HG03196 (cell line): ENCODE measurements around the gene SLC5A12.

Source experiments
- ATAC-seq: cut with Tn5 transposase; IDR thresholded peaks from one replicate; pipeline ENCODE4 v1.9.1; 2021; ENCODE audit not compliant: unreplicated experiment

The SLC5A12 gene

DNA sequence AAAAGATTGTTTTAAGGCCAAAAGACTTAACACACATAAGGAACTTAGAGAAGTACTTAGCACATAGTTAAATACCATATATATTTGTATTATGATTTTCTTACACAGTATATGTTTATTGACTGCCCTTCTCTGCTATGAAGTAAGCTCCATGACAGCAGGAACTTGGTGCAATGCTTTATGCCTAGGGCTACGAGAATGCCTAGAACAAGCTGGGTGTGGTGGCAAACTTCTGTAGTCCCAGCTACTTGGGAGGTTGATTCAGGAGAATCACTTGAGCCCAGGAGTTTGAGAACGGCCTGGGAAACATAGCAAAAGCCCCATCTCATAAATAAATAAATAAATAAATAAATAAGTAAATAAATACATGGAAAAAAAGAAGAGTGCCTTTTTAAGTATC, 1.9 kb downstream of the SLC5A12 start:
- ATAC-seq: no peak

DNA sequence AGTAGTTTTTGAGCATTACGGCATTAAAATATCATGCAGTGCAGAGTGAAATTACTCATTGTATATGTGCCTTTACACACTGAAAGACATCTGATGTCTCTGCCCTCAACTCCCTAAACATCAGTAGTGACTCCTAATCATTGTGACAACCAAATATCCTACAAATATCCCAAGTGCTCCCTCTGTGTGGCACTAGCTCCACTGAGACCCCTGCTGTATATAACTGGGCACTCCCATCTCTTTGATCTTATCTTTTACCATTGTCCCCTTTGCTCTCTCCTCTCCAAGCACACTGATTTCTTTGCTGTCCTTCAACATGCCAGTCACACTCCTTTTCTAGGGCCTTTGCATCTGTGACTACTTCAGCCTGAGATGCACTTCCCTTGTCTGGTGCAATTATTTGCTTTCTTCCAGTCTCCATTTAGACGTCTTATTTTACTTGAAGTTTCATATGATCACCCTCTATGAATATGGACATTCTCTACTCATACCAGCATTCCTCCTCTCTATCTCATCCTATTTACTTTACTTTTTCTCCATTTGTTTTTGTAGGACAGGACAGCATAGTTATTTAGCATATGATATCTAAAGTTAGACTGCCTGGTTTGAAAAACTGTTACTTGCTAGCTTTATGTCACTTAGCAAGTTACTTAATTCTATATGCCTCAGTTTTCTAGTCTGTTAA, 2.4 kb downstream of the SLC5A12 start:
- no peak for ATAC-seq

DNA sequence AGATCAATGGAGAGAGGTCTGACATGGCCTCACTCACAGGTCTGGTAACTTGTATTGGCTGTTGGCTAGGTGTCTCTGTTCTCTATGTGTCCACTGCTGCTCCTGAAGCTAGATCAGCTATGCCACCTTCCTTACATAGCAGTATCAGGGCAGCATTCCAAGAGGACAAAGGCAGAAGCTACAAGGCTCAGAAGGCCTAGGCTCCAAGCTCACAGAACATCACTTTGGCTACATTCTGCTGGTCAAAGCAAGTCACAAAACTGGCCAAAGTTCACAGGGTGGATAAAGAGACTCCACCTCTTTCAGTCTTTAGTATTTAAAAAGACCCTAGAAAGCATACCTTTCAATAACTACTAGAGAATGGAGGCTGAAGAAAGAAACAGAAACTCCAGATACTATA, 4.1 kb downstream of the SLC5A12 start:
- no peak for ATAC-seq

GRCh38 chr11:26715133-26715532, 6.7 kb downstream of the SLC5A12 start:
- ATAC-seq: no peak

DNA sequence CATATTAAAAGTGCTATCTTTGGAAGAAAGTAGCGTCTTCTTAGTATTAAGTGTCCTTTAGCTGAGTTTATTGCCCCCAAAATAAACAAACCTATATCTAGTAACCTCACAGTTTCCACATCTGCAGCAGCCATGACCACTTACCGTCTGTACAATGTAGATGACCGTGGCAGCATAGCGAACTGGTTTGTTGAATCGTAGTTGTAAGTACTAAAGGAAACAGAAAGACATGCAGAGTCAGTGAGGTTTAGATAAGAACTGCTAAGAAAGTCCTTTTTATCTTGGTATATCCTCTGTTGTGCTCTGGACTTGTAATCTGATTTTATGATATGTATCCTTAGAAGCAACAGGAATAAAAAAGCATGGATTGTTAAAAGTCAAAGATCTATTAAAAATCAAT, 9.4 kb downstream of the SLC5A12 start:
- ATAC-seq: no peak

GRCh38 chr11:26710489-26710888, 11.4 kb downstream of the SLC5A12 start:
- no peak for ATAC-seq

DNA sequence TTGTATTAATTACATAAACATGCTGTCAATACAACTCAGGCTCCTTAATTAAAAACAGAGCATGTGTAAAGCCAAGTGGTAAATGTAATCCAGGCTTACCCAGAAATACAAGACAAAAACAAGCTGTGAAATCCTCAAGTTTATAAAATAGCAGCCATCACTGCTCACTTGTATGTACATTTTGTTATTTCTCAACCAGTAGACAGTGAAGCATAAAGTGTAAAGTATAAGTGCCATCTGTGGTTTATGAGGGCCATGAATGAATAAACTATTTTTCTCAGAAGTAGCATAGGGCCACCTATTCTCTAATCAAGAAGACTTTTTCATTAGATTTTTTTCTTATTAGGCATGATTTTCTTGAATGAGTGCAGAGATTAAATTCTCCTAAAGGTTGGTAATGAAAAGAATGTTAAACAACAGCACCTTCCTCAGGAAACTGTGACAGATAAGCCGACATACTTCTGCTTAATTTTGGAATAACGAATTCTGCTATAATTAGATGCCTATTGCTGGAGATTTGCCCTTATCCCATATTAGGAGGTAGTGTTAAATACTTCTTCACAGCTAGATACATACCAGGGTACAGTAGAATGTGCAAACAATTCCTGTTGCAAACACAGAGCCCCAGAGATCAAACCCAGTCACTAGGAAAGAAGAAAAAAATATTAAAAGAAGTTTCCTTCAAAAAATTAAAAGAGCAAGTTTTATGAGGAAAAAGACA, 13.0 kb downstream of the SLC5A12 start:
- no peak for ATAC-seq

- no peak for ATAC-seq
Measured at GRCh38 chr11:26706181-26706580, 15.7 kb downstream of the SLC5A12 start.

GRCh38 chr11:26704249-26704648, 17.6 kb downstream of the SLC5A12 start:
- ATAC-seq: no peak

DNA sequence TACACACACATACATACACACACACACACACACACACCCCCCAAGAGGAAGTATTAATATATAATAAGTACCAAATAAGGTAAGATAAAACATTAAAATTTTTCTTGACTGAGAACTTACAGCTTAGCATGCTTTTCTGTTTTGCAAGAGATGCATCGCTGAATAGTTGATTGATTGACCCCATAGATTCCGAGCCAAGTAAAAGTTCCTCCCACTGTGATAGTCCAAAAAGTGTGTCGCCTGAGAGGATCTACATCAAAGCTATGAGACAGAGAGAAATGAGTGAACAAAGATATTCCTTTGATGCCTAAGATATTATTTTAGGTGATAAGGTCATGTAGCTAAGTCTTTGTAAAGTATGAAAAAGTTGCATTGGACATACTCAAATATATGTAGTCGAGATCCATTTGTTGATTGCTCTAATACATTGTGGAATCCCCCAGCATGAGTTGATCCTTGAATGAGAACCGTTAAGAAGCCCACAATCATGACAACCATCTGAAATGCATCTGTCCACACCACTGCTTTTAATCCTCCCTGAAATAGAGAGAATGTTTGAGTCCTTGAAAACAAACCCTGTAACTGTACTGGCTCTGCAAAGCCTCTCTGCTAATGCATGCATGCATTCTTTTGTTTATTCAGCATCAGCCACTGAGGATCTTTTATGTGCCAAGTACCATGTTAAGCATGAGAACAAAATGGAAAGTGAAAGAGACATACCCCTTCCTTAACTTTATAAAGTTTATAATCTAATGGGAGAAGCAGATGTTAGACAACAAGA, 18.3 kb downstream of the SLC5A12 start:
- ATAC-seq: no peak

DNA sequence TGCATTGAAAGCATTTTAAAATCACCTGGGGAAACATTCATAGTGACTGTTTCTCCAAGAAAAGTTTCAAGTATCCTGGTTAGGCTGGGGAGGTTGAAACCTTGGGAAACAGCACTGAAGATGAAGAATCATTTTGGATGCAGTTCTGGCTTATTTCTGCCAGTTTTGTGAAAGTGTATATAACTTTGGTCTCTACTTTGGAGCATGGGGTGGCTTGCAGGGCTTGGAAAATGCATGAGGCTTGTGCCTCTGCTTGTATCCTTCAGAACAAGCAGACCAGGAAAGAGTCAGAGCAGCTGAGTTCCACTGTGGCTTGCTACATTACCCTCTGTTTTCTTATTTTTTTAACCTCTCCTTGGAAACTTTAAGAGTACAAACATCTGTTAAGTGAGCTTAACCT, 19.5 kb downstream of the SLC5A12 start:
- ATAC-seq: no peak

DNA sequence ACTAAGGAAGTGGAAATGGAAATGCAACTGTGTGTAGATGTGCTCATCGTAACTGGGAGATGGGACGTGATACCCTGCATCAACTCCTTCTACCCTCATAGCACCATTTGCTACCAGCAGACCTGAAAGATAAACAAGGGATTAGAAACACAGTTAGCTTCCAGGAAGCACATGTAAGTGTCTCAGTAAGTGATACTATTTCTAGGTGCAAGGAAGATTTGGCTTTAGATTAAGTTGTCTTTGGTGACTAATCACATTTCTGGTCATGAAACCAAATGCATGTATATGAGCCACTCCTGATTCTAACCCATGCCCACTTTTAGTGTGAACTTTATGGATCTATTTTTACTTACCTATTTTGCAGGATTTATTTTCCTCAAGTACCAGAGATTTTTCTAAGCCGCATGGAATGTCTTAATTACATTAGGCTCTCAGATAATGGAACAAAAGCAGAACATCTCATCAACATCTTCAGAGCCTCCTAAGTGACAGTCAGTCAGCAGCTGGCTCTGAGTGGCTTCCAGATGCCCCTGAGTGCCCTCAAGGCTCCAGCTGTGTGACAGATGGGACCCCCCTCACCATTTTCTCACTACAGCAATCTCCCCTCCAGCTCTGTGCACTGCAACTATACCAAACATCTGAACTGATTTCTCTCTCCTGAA, 21.2 kb downstream of the SLC5A12 start:
- no peak for ATAC-seq

GRCh38 chr11:26698224-26698623, 23.6 kb downstream of the SLC5A12 start:
- no peak for ATAC-seq

- no peak for ATAC-seq
Measured at GRCh38 chr11:26696330-26696729, 25.5 kb downstream of the SLC5A12 start.

DNA sequence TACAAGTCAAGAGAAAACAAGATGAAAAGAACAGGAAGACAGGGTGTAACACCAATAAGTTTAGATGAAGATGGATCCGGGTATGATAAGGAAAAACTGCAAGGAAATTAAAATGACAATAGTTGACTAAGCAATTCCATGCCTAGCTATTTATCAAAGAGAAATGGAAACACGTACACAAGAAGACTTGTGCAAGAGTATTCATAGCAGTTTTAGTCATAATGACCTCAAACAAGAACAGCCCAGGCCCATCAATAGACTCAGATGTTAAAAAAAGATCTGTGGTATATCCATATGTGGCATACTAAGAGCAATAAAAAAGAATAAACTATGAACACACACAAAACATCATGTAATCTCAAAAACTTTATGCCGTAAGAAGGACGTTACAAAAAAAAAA, 33.2 kb downstream of the SLC5A12 start:
- ATAC-seq: no peak

- no peak for ATAC-seq
Measured at GRCh38 chr11:26687351-26687750, 34.5 kb downstream of the SLC5A12 start.

DNA sequence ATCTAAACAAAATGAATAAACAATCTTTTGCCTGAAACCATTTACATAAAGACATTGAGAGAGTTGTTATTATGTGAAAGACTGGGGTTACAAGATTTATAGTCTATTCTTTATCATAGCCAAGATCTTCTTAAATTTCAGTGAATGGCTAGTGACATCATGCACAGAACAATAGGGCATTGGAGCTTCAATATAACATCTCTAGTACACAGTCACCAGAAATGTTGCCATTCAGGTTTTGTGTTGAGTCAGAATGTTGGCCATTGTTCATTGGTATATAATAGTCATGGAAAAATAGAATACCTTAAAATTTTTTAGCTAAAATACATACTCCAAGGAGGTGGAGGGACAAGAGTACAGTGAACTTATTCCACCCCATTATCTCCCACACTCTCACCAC, 44.3 kb downstream of the SLC5A12 start:
- no peak for ATAC-seq

DNA sequence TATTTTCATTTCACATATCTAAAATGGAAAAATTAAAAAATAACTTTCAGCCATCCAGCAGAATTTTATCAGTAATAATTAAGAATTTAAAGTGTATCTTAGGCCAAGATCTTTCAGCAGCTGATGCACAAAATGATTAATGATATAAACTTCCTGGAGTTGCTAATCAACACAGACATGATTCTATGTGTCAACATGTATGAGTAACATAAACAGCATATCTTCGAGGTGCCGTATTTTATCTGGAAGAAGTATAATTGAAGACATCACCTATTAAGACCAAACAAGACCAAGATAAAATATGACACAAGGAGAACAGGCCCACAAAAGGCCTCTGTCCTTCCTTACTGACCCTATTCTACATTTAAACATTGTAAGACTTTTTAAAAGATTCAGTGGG, 45.2 kb downstream of the SLC5A12 start:
- ATAC-seq: no peak

DNA sequence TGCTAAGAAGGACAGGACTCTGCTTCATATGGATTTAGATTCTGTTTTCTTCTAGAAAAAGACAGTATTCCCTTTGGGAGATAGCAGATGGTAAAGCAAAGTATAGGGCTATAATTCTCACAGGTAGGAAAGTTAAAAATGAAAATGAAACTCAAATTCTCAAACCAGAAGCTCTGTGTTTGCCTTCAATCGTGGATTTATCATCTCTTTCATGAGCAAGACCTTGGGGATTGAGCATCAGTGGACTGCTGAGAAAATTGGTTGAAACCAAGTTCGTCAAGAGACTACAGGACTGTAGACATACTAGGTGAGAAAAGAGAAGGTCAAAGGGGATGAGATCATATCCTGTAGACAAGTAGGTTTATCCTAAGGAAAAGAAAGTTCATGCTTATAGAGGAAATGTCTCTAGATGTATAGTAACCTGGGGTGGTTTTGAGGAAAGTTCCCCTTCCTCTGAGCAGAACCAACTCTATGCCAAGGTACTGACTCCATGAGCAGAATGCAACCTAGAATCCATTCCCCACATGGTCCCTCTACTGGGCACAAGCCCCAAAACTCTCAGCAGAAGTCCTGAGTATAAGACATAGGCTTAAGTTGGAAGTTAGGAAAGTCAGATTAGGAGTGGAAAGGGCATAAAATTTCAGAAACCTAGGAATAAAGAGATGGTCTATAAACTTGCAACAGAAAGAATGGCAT, 46.5 kb downstream of the SLC5A12 start:
- ATAC-seq: no peak

DNA sequence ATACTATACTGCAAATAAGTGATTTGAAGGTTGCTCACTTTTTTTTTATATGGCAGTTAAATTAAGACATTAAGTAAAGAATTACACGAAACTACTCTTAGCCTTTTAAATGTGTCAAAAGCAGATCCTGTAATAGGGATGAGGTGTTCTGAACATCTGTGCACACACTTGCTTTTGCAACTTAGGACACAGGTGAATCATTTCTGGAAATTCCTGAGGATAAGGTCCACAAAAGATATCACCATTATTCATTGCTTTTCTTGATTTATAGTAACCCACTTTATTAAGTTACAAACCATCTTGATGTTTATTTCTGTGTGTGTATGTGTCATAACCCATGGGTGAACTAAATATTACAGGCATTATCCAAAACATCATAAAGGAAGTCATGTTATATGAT, 55.9 kb downstream of the SLC5A12 start:
- no peak for ATAC-seq

DNA sequence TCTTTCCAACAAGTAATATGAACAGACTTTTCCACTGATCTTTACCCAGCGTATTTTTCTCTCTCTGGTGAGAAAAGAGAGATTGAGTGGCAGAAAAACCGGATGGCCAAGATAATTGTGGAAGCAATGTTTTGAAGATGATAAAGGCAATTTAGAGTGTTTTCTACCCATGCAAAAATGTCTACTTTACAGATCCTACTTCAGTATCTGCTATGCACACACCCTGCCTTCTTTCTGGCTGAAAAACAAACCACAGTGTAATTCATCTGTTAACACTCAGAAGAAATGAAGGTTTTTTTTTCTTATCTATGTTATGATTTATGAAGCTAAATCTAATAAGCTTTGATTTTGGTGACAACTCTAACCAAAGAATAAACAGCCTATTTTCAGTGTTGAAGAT, 56.8 kb downstream of the SLC5A12 start:
- ATAC-seq: no peak
